GM12874 (cell line): Measurements from ENCODE around the gene LHFPL2.

Experiments
- CTCF ChIP-seq: IDR thresholded peaks from 2 replicates; pipeline ENCODE4 v1.5.1; 2011; ENCODE audit warnings: low read depth, mild to moderate bottlenecking, control low read depth, low read length, moderate library complexity; ENCODE audit not compliant: insufficient read depth

LHFPL2 gene

GRCh38 chr5:78503958-78504653, 144.5 kb downstream of the LHFPL2 start:
- TF ChIP-seq CTCF: no peak

GRCh38 chr5:78501411-78502352, 146.9 kb downstream of the LHFPL2 start:
- TF ChIP-seq CTCF: no peak

GRCh38 chr5:78500871-78501270, 147.7 kb downstream of the LHFPL2 start:
- no peak for TF ChIP-seq CTCF

- no peak for TF ChIP-seq CTCF
Observed at GRCh38 chr5:78500028-78500427, 148.5 kb downstream of the LHFPL2 start.

GRCh38 chr5:78499485-78499884, 149.1 kb downstream of the LHFPL2 start:
- no peak for TF ChIP-seq CTCF

GRCh38 chr5:78497573-78498533, 150.7 kb downstream of the LHFPL2 start:
- TF ChIP-seq CTCF: no peak
